WERI-Rb-1 (cell line): ENCODE data around the gene KIAA1755.
A peak's percentile ranks its signal among the peaks of the same experiment; 100 is the strongest.

Experiments used
- DNase-seq: peaks from one replicate; pipeline ENCODE4 v3.0.0-alpha.2; 2020
- H3K27ac ChIP-seq: fragments of 250-450 bp; sonication (Bioruptor Pico); 2 replicates; pipeline ENCODE4 v1.5.1; 2020; ENCODE audit warnings: mild to moderate bottlenecking, moderate library complexity
- H3K27me3 ChIP-seq: fragments of 250-450 bp; sonication (Bioruptor Pico); 2 replicates; pipeline ENCODE4 v1.5.1; 2021; ENCODE audit warnings: mild to moderate bottlenecking, low read depth, moderate library complexity; ENCODE audit not compliant: insufficient read depth, severe bottlenecking
- H3K36me3 ChIP-seq: fragments of 250-450 bp; sonication (Bioruptor Pico); 2 replicates; pipeline ENCODE4 v1.5.1; 2020; ENCODE audit warnings: mild to moderate bottlenecking, moderate library complexity
- H3K4me3 ChIP-seq: 2 replicates; pipeline ENCODE4 v1.5.1; 2011; ENCODE audit warnings: low read depth, mild to moderate bottlenecking, control low read depth, low read length
- H3K9me3 ChIP-seq: fragments of 250-450 bp; sonication (Bioruptor Pico); 2 replicates; pipeline ENCODE4 v1.5.1; 2021; ENCODE audit warnings: mild to moderate bottlenecking, moderate library complexity; ENCODE audit not compliant: severe bottlenecking
- CTCF ChIP-seq: IDR thresholded peaks from 2 replicates; pipeline ENCODE4 v1.5.1; 2011; ENCODE audit warnings: low read depth, mild to moderate bottlenecking, control low read depth, inconsistent platforms, low read length

The KIAA1755 gene

GRCh38 chr20:38165089-38165965 lies 95.2 kb downstream of the KIAA1755 start, which contains the start of gene TGM2:
Gene TGM2, minus strand, starts transcription at chr20:38165270. Its CDS starts 72 bp downstream, at chr20:38165198.
- H3K4me3 ChIP-seq = no peak within 1 kb of the TSS
- peak; percentile 52 for DNase-seq
- TF ChIP-seq CTCF = peak; percentile 89
- no peaks in the 10 kb centered on the region for H3K27me3 ChIP-seq
- H3K36me3 ChIP-seq = no peaks in the 10 kb centered on the region
- no peaks in the 10 kb centered on the region for H3K9me3 ChIP-seq
- no peak within 1 kb of the TSS for H3K27ac ChIP-seq

DNA sequence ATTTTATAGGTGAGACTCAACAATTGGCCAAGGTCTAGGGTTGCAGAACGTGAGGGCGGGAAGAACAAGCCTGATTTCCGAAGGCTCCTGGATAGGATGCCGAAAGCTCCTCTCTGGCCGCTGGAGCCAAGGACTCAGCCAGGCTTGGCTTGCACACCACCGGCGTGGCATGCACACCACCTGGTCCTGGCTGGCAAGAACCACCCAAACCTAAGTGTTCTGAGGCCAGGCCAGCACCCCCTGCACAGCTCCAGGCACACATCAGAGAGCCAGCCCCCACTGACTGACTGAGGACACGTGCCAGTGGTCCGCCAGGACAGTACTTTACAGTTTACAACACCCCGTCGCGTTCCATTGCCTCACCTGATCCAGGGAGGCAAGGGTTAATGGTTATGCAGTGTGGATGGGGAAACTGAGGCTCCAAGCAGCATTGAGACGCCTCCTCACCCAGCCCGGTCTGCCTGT lies 95.9 kb downstream of the KIAA1755 start:
- no peak overlapping the region for H3K4me3 ChIP-seq
- H3K36me3 ChIP-seq = no peaks in the 10 kb centered on the region
- TF ChIP-seq CTCF = no peak
- no peaks in the 10 kb centered on the region for H3K9me3 ChIP-seq
- H3K27ac ChIP-seq = no peak overlapping the region
- no peaks in the 10 kb centered on the region for H3K27me3 ChIP-seq
- DNase-seq = no peak

GRCh38 chr20:38164069-38164468 lies 96.5 kb downstream of the KIAA1755 start:
- H3K4me3 ChIP-seq = no peak overlapping the region

GRCh38 chr20:38162878-38163875 lies 97.4 kb downstream of the KIAA1755 start:
- no peak overlapping the region for H3K27ac ChIP-seq
- no peaks in the 10 kb centered on the region for H3K36me3 ChIP-seq
- no peak for DNase-seq
- no peak for TF ChIP-seq CTCF
- no peak overlapping the region for H3K4me3 ChIP-seq
- H3K9me3 ChIP-seq = no peaks in the 10 kb centered on the region
- no peaks in the 10 kb centered on the region for H3K27me3 ChIP-seq

More at GRCh38 chr20:38164069-38164468, 96.5 kb downstream of the KIAA1755 start:
- Histone ChIP-seq H3K36me3 (no peaks in the 10 kb centered on the region), H3K9me3 (no peaks in the 10 kb centered on the region), H3K27ac (no peak overlapping the region), H3K27me3 (no peaks in the 10 kb centered on the region)
- TF ChIP-seq CTCF = no peak
- DNase-seq = no peak

GRCh38 chr20:38162149-38162548 lies 98.4 kb downstream of the KIAA1755 start:
- TF ChIP-seq CTCF = no peak
- Histone ChIP-seq H3K9me3 (no peaks in the 10 kb centered on the region), H3K27me3 (no peaks in the 10 kb centered on the region), H3K27ac (no peak overlapping the region), H3K36me3 (no peaks in the 10 kb centered on the region), H3K4me3 (no peak overlapping the region)
- no peak for DNase-seq
